Natural killer cell treated with Interleukin-12 subunit alpha and Interleukin-12 subunit beta and Interleukin-15 and Interleukin-18, amount 100 ng/mL, for 72 hours (primary cell): ENCODE results near the gene ATP13A2. TPM values are rescaled to one million over a fixed set of nuclear protein-coding genes. Genes with fewer than 3 reads are reported as not detected.

Source experiments
- ATAC-seq, 2 donors: fragments of 150-1000 bp; cut with Tn5 transposase in 1 of 2; sonication (Bioruptor Pico), chemical (Tn5 transposase) in 1 of 2; 2 replicates each; pipeline ENCODE4 v1.10.0; 2021
- DNase-seq: peaks from one replicate; pipeline ENCODE4 v3.0.0; 2022; ENCODE audit warnings: low spot score
- H3K27ac Mint-ChIP-seq, 2 donors: 1 replicate in 1 of 2; 2 replicates in 1 of 2; pipeline ENCODE4 v1.8.0; 2022; ENCODE audit warnings: mixed read lengths in 2 of 2, mild to moderate bottlenecking in 1 of 2, moderate library complexity in 1 of 2
- H3K27me3 Mint-ChIP-seq, 2 donors: 1 replicate in 1 of 2; 2 replicates in 1 of 2; pipeline ENCODE4 v1.8.0; 2022; ENCODE audit warnings: mixed read lengths in 2 of 2
- H3K36me3 Mint-ChIP-seq: one replicate; pipeline ENCODE4 v1.8.0; 2022; ENCODE audit warnings: mixed read lengths
- H3K4me1 Mint-ChIP-seq, 2 donors: 1 replicate in 1 of 2; 2 replicates in 1 of 2; pipeline ENCODE4 v1.8.0; 2022; ENCODE audit warnings: low read depth in 2 of 2, mixed read lengths in 2 of 2, mild to moderate bottlenecking in 1 of 2
- H3K4me3 Mint-ChIP-seq: one replicate; pipeline ENCODE4 v1.8.0; 2022; ENCODE audit warnings: mixed read lengths
- H3K9me3 Mint-ChIP-seq: 2 replicates; pipeline ENCODE4 v1.8.0; 2022; ENCODE audit warnings: mixed read lengths
- total RNA-seq, 2 donors: library from RNA; stranded (reverse); gene quantifications; one replicate each; pipeline ENCODE4 v1.2.3, GENCODE V29; 2022

Gene ATP13A2
- total RNA-seq, 2 donors from 2014 or later = 68.0 to 88.3 TPM

- no peak overlapping the region for H3K27ac Mint-ChIP-seq
- no peak overlapping the region for H3K4me3 Mint-ChIP-seq
- ATAC-seq (no peak), DNase-seq (no peak)
- peaks cover 33% of the 10 kb centered on the region for H3K36me3 Mint-ChIP-seq
- H3K4me1 Mint-ChIP-seq = peaks cover 0 to 8% of the 10 kb centered on the region in 2 donors
- no peaks in the 10 kb centered on the region for H3K27me3 Mint-ChIP-seq
- no peaks in the 10 kb centered on the region for H3K9me3 Mint-ChIP-seq
These were observed 11.4 kb upstream of the ATP13A2 start for GRCh38 chr1:17023102-17023501.

GRCh38 chr1:17021896-17022295 is 10.2 kb upstream of the ATP13A2 start:
- Mint-ChIP-seq H3K27ac (no peak overlapping the region), H3K9me3 (no peaks in the 10 kb centered on the region), H3K4me1 (peaks cover 0 to 8% of the 10 kb centered on the region in 2 donors), H3K36me3 (peaks cover 26% of the 10 kb centered on the region), H3K27me3 (no peaks in the 10 kb centered on the region), H3K4me3 (no peak overlapping the region)
- DNase-seq (no peak), ATAC-seq (no peak)

GRCh38 chr1:17020502-17020901 is 8.8 kb upstream of the ATP13A2 start:
- DNase-seq (no peak), ATAC-seq (no peak)
- peaks cover 26% of the 10 kb centered on the region for H3K36me3 Mint-ChIP-seq
- H3K27ac Mint-ChIP-seq = no peak overlapping the region
- H3K27me3 Mint-ChIP-seq = no peaks in the 10 kb centered on the region
- H3K4me1 Mint-ChIP-seq = peaks cover 0 to 8% of the 10 kb centered on the region in 2 donors
- H3K4me3 Mint-ChIP-seq = no peak overlapping the region
- no peaks in the 10 kb centered on the region for H3K9me3 Mint-ChIP-seq

GRCh38 chr1:17018849-17019248 is 7.1 kb upstream of the ATP13A2 start:
- Mint-ChIP-seq H3K27me3 (no peaks in the 10 kb centered on the region), H3K4me3 (no peak overlapping the region), H3K4me1 (peaks cover 0 to 8% of the 10 kb centered on the region in 2 donors), H3K9me3 (no peaks in the 10 kb centered on the region), H3K27ac (peak overlapping the region; percentile 22 to 66), H3K36me3 (peaks cover 18% of the 10 kb centered on the region)
- DNase-seq = no peak
- no peak for ATAC-seq

GRCh38 chr1:17017435-17017834 is 5.7 kb upstream of the ATP13A2 start:
- Mint-ChIP-seq H3K27ac (no peak overlapping the region), H3K36me3 (peaks cover 7% of the 10 kb centered on the region), H3K27me3 (no peaks in the 10 kb centered on the region), H3K4me1 (peaks cover 0 to 8% of the 10 kb centered on the region in 2 donors), H3K4me3 (no peak overlapping the region), H3K9me3 (no peaks in the 10 kb centered on the region)
- ATAC-seq (no peak), DNase-seq (no peak)

- ATAC-seq = no peak
- Mint-ChIP-seq H3K4me3 (no peak overlapping the region), H3K4me1 (peaks cover 4 to 11% of the 10 kb centered on the region in 2 donors), H3K27ac (no peak overlapping the region), H3K9me3 (no peaks in the 10 kb centered on the region), H3K27me3 (no peaks in the 10 kb centered on the region), H3K36me3 (peaks cover 7% of the 10 kb centered on the region)
- DNase-seq = no peak
These were observed 4.6 kb upstream of the ATP13A2 start for GRCh38 chr1:17016317-17016661.

- Mint-ChIP-seq H3K27ac (no peak overlapping the region), H3K36me3 (peaks cover 7% of the 10 kb centered on the region), H3K4me3 (no peak overlapping the region), H3K9me3 (no peaks in the 10 kb centered on the region), H3K27me3 (no peaks in the 10 kb centered on the region), H3K4me1 (peaks cover 10 to 16% of the 10 kb centered on the region in 2 donors)
- no peak for ATAC-seq
- no peak for DNase-seq
These were observed 3.2 kb upstream of the ATP13A2 start for GRCh38 chr1:17014671-17015567.

- DNase-seq = no peak
- Mint-ChIP-seq H3K27me3 (no peaks in the 10 kb centered on the region), H3K27ac (no peak overlapping the region), H3K4me3 (no peak overlapping the region), H3K36me3 (no peaks in the 10 kb centered on the region), H3K9me3 (no peaks in the 10 kb centered on the region), H3K4me1 (peaks cover 10 to 14% of the 10 kb centered on the region in 2 donors)
- no peak for ATAC-seq
These were observed 2.0 kb upstream of the ATP13A2 start for GRCh38 chr1:17013491-17014320.

- Mint-ChIP-seq H3K4me1 (peaks cover 10 to 14% of the 10 kb centered on the region in 2 donors), H3K27ac (no peak overlapping the region), H3K27me3 (no peaks in the 10 kb centered on the region), H3K36me3 (no peaks in the 10 kb centered on the region), H3K4me3 (no peak overlapping the region), H3K9me3 (no peaks in the 10 kb centered on the region)
- no peak for ATAC-seq
- DNase-seq = no peak
These were observed 1.2 kb upstream of the ATP13A2 start for GRCh38 chr1:17012775-17013490.

GRCh38 chr1:17011092-17011438 is 663 bp downstream of the ATP13A2 start:
- peak overlapping the region; percentile 74 for H3K4me3 Mint-ChIP-seq
- no peaks in the 10 kb centered on the region for H3K9me3 Mint-ChIP-seq
- ATAC-seq = no peak
- H3K27ac Mint-ChIP-seq = peak overlapping the region in 1 of 2 donors; percentile 77
- no peak for DNase-seq
- H3K36me3 Mint-ChIP-seq = no peaks in the 10 kb centered on the region
- H3K4me1 Mint-ChIP-seq = peaks cover 10 to 14% of the 10 kb centered on the region in 2 donors
- H3K27me3 Mint-ChIP-seq = no peaks in the 10 kb centered on the region

- no peak overlapping the region for H3K4me3 Mint-ChIP-seq
- no peaks in the 10 kb centered on the region for H3K36me3 Mint-ChIP-seq
- H3K4me1 Mint-ChIP-seq = peaks cover 10 to 14% of the 10 kb centered on the region in 2 donors
- peak overlapping the region in 1 of 2 donors; percentile 77 for H3K27ac Mint-ChIP-seq
- ATAC-seq = no peak
- no peak for DNase-seq
- no peaks in the 10 kb centered on the region for H3K9me3 Mint-ChIP-seq
- H3K27me3 Mint-ChIP-seq = no peaks in the 10 kb centered on the region
These were observed 2.0 kb downstream of the ATP13A2 start for GRCh38 chr1:17009706-17010105.

GRCh38 chr1:17008208-17008855 is 3.4 kb downstream of the ATP13A2 start:
- no peak overlapping the region for H3K4me3 Mint-ChIP-seq
- no peaks in the 10 kb centered on the region for H3K36me3 Mint-ChIP-seq
- no peaks in the 10 kb centered on the region for H3K9me3 Mint-ChIP-seq
- ATAC-seq = no peak
- no peak for DNase-seq
- no peaks in the 10 kb centered on the region for H3K27me3 Mint-ChIP-seq
- peaks cover 10 to 14% of the 10 kb centered on the region in 2 donors for H3K4me1 Mint-ChIP-seq
- H3K27ac Mint-ChIP-seq = no peak overlapping the region

GRCh38 chr1:17007121-17007520 is 4.6 kb downstream of the ATP13A2 start:
- Mint-ChIP-seq H3K4me1 (peaks cover 9 to 14% of the 10 kb centered on the region in 2 donors), H3K27ac (no peak overlapping the region), H3K27me3 (no peaks in the 10 kb centered on the region), H3K9me3 (no peaks in the 10 kb centered on the region), H3K4me3 (no peak overlapping the region), H3K36me3 (no peaks in the 10 kb centered on the region)
- ATAC-seq = no peak
- DNase-seq = no peak
